GM21447 (cell line): ENCODE measurements around the gene ZNF646.
A peak's percentile ranks its signal among the peaks of the same experiment; 100 is the strongest.

Source experiments
- ATAC-seq: cut with Tn5 transposase; IDR thresholded peaks from one replicate; pipeline ENCODE4 v1.9.1; 2021; ENCODE audit not compliant: unreplicated experiment

The ZNF646 gene

GRCh38 chr16:31073970-31074813, at the start of gene ZNF646, which contains the start of gene ZNF668:
ZNF646 (plus strand) TSS chr16:31074422; CDS start chr16:31076325, 1,903 bp downstream.
ZNF668 (minus strand) TSS chr16:31074240; CDS start chr16:31064459, 9,781 bp downstream.
- peak; percentile 67 for ATAC-seq

- ATAC-seq = no peak
Measured at GRCh38 chr16:31025339-31025738, 48.9 kb upstream of the ZNF646 start.

GRCh38 chr16:31029272-31029671, 45.0 kb upstream of the ZNF646 start:
- no peak for ATAC-seq

- ATAC-seq = no peak
Measured at GRCh38 chr16:31031276-31031675, 42.9 kb upstream of the ZNF646 start.

- ATAC-seq = peak; percentile 73
Measured at GRCh38 chr16:31032736-31033708, 41.2 kb upstream of the ZNF646 start, which contains the start of gene STX4. STX4 (plus strand) TSS chr16:31033558; CDS start chr16:31033806, 248 bp downstream.

- peak; percentile 42 for ATAC-seq
Measured at GRCh38 chr16:31033709-31034492, 40.3 kb upstream of the ZNF646 start.

- ATAC-seq = no peak
Measured at GRCh38 chr16:31036691-31037090, 37.5 kb upstream of the ZNF646 start.

- ATAC-seq = no peak
Measured at GRCh38 chr16:31038993-31039392, 35.2 kb upstream of the ZNF646 start.

GRCh38 chr16:31042866-31043265, 31.4 kb upstream of the ZNF646 start:
- ATAC-seq = no peak

GRCh38 chr16:31043352-31043751, 30.9 kb upstream of the ZNF646 start:
- no peak for ATAC-seq

GRCh38 chr16:31043898-31044481, 30.2 kb upstream of the ZNF646 start:
- no peak for ATAC-seq

- no peak for ATAC-seq
Measured at GRCh38 chr16:31050280-31051030, 23.8 kb upstream of the ZNF646 start.

- ATAC-seq = no peak
Measured at GRCh38 chr16:31052114-31052513, 22.1 kb upstream of the ZNF646 start.

- no peak for ATAC-seq
Measured at GRCh38 chr16:31055613-31056012, 18.6 kb upstream of the ZNF646 start.

GRCh38 chr16:31061126-31061812, 13.0 kb upstream of the ZNF646 start:
- ATAC-seq = no peak

- no peak for ATAC-seq
Measured at GRCh38 chr16:31061813-31062440, 12.3 kb upstream of the ZNF646 start.

GRCh38 chr16:31063495-31063842, 10.8 kb upstream of the ZNF646 start:
- ATAC-seq = no peak

GRCh38 chr16:31063843-31064611, 10.2 kb upstream of the ZNF646 start:
- no peak for ATAC-seq
